Kasumi-1 (cell line): ENCODE measurements around the gene NUP54.
A peak's percentile ranks its signal among the peaks of the same experiment; 100 is the strongest.

ENCODE experiments used
- DNase-seq, 2 experiments: peaks; one replicate each; lab custom pipeline; 2025; lab: John Stamatoyannopoulos, UW

Gene NUP54

DNA sequence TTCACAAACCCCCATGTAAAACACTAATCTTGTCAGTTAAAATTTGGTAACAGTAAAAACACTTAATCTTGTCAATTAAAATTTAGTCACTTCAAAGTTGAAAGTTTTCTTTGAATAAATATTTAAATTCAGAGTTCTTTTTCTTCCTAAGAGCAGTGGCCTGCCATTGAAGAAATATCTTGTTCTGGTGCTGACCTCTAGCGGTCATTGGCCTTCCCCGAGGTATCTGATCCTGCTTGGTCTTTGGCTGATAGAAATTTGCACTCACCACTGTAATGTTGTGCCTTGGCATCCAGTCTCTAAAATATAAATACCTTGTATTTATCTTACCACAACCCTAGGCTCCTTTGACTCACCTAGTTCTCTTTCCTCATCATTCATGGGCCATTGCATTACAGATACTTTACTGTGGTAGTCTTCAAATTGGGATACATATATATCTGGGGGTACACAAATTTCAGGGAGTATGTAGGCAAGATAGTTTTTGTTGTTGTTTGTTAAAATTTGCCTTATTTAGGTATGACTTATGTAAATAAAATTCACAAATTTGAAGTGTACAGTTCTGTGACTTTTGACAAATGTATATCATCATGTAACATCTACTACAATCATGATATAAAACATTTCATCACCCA is 80.4 kb downstream of the NUP54 start:
- peak; percentile 72 to 75 for DNase-seq

DNA sequence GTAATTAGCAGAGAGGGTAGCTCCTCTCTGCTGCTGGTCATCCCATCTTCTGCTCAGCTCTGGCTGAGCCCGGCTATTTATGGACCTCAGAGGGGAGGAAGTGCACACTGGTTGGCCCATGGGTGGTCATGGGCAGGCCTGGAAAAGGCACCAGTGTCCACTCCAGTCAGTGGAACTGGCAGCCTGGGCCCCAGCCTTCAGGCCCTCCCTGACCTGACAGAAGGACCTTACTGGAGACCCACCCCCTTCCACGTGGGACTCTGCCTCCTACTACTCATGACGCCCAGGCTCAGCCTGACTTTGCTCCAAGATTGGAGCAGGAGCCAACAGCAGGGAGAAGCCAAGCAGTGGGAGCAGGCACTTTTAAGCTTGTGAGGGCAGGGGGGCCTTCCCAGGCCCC is 81.7 kb downstream of the NUP54 start:
- no peak for DNase-seq
